HCT116 (cell line): ENCODE results near the gene GPATCH8. TPM values are rescaled to one million over a fixed set of nuclear protein-coding genes. Genes with fewer than 3 reads are reported as not detected.

ENCODE experiments used
- ATAC-seq: fragments of 200-7000 bp; cut with Tn5 transposase; 2 replicates; pipeline ENCODE4 v1.9.1; 2020; ENCODE audit warnings: mild to moderate bottlenecking, moderate library complexity
- BruUV-seq: library from RNA; stranded (reverse); fragments of 400-500 nt; replicated peaks from 2 replicates; lab custom pipeline; 2021; lab: Mats Ljungman, UMichigan
- CTCF ChIA-PET: fragments of 300-600 bp; sonication (Branson Sonifier 250); formaldehyde crosslinking; loops from one replicate; lab custom pipeline; 2021; ENCODE audit warnings: antibody characterized with exemption; lab: Charles Lee
- POLR2A ChIA-PET: fragments of 300-600, 350-600 bp; sonication (Branson Sonifier 250); formaldehyde crosslinking; loops from one replicate; lab custom pipeline; 2021; ENCODE audit warnings: antibody characterized with exemption; lab: Charles Lee
- RAD21 ChIA-PET, 2 experiments: fragments of 300-600 bp; sonication (Branson Sonifier 250); formaldehyde crosslinking; loops; one replicate each; lab custom pipeline; 2023; ENCODE audit warnings: low total read pairs in 2 of 2; ENCODE audit not compliant: uncharacterized antibody in 2 of 2, unreplicated experiment in 2 of 2, low non-redundant PET in 1 of 2; lab: Charles Lee
- DNase-seq: peaks from one replicate; pipeline ENCODE4 v3.0.0-alpha.2; 2010; ENCODE audit warnings: low read depth, low spot score
- H2AFZ ChIP-seq: fragments of 200-600 bp; shearing (Covaris generic), sonication (generic); 2 replicates; pipeline ENCODE4 v1.6.1; 2017; ENCODE audit warnings: low read depth, mixed run types, mixed read lengths, antibody characterized with exemption, low read length; ENCODE audit not compliant: poor library complexity, severe bottlenecking
- H3K27ac ChIP-seq: 2 replicates; pipeline ENCODE4 v1.5.1; 2012; ENCODE audit warnings: low read depth, low read length
- H3K27me3 ChIP-seq: fragments of 200-600 bp; sonication (generic); 2 replicates; pipeline ENCODE4 v1.6.1; 2016; ENCODE audit warnings: mixed run types, low read length, mixed read lengths; ENCODE audit not compliant: insufficient read depth
- H3K36me3 ChIP-seq, 2 experiments: fragments of 200-500 bp in 1 of 2; fragments of 200-600 bp in 1 of 2; sonication (Bioruptor generic) in 1 of 2; sonication (generic) in 1 of 2; 2 replicates each; pipeline versions ENCODE4 v1.5.1 to v1.6.1; 2014 to 2016; ENCODE audit warnings: low read length in 2 of 2, inconsistent platforms in 1 of 2, mixed read lengths in 1 of 2, mixed run types in 1 of 2; ENCODE audit not compliant: insufficient read depth in 2 of 2, control insufficient read depth in 1 of 2
- H3K4me1 ChIP-seq, 2 experiments: fragments of 200-600 bp in 1 of 2; sonication (generic) in 1 of 2; 2 replicates each; pipeline versions ENCODE4 v1.5.1 to v1.6.1; 2012 to 2017; ENCODE audit warnings: low read length in 2 of 2, inconsistent platforms in 1 of 2, mild to moderate bottlenecking in 1 of 2, mixed read lengths in 1 of 2, mixed run types in 1 of 2, moderate library complexity in 1 of 2; ENCODE audit not compliant: insufficient read depth in 2 of 2, control insufficient read depth in 1 of 2
- H3K4me2 ChIP-seq: fragments of 200-600 bp; sonication (generic); 2 replicates; pipeline ENCODE4 v1.6.1; 2017; ENCODE audit warnings: mixed run types, low read length, mixed read lengths
- H3K4me3 ChIP-seq, 2 experiments: fragments of 200-600 bp in 1 of 2; sonication (generic) in 1 of 2; replicated peaks in 1 of 2; 2 replicates each; pipeline ENCODE4 v1.5.1; 2011 to 2016; ENCODE audit warnings: low read length in 2 of 2, control low read depth in 1 of 2, low read depth in 1 of 2, mild to moderate bottlenecking in 1 of 2, mixed read lengths in 1 of 2, mixed run types in 1 of 2
- H3K79me2 ChIP-seq: fragments of 200-600 bp; sonication (generic); 2 replicates; pipeline ENCODE4 v1.6.1; 2017; ENCODE audit warnings: mild to moderate bottlenecking, mixed run types, low read length, moderate library complexity, mixed read lengths; ENCODE audit not compliant: insufficient read depth
- H3K9ac ChIP-seq: fragments of 200-600 bp; sonication (generic); 2 replicates; pipeline ENCODE4 v1.6.1; 2016; ENCODE audit warnings: low read length, mixed read lengths
- H3K9me2 ChIP-seq: fragments of 200-600 bp; sonication (generic), shearing (Covaris generic); 2 replicates; pipeline ENCODE4 v1.6.1; 2017; ENCODE audit warnings: mixed run types, mild to moderate bottlenecking, moderate library complexity; ENCODE audit not compliant: insufficient read depth
- H3K9me3 ChIP-seq, 2 experiments: fragments of 200-500 bp in 1 of 2; fragments of 200-600 bp in 1 of 2; sonication (Bioruptor generic) in 1 of 2; sonication (generic) in 1 of 2; 2 replicates each; pipeline ENCODE4 v1.6.1; 2014 to 2017; ENCODE audit warnings: low read length in 2 of 2, mixed read lengths in 2 of 2, inconsistent platforms in 1 of 2, low read depth in 1 of 2, mild to moderate bottlenecking in 1 of 2, mixed run types in 1 of 2, moderate library complexity in 1 of 2; ENCODE audit not compliant: control insufficient read depth in 1 of 2, insufficient read depth in 1 of 2
- H4K20me1 ChIP-seq: fragments of 200-600 bp; sonication (generic), shearing (Covaris generic); 2 replicates; pipeline ENCODE4 v1.6.1; 2017; ENCODE audit warnings: mixed run types, mild to moderate bottlenecking, moderate library complexity; ENCODE audit not compliant: insufficient read depth
- CTCF ChIP-seq, 3 experiments: fragments of 200-600 bp in 1 of 3; sonication (generic) in 1 of 3; IDR thresholded peaks in 2 of 3; conservative IDR thresholded peaks in 1 of 3; 2 replicates each; pipeline ENCODE4 v1.5.1; 2012 to 2017; ENCODE audit warnings: low read depth in 2 of 3, low read length in 2 of 3, antibody characterized with exemption in 1 of 3, borderline replicate concordance in 1 of 3, control low read depth in 1 of 3, mild to moderate bottlenecking in 1 of 3, mixed read lengths in 1 of 3, mixed run types in 1 of 3, moderate library complexity in 1 of 3; ENCODE audit not compliant: insufficient read depth in 1 of 3
- EGR1 ChIP-seq: IDR thresholded peaks from 2 replicates; pipeline ENCODE4 v1.6.1; 2012; ENCODE audit warnings: low read depth
- FOSL1 ChIP-seq: IDR thresholded peaks from 2 replicates; pipeline ENCODE4 v1.6.1; 2012; ENCODE audit warnings: low read depth
- JUND ChIP-seq: IDR thresholded peaks from 2 replicates; pipeline ENCODE4 v1.6.1; 2012
- RAD21 ChIP-seq: IDR thresholded peaks from 2 replicates; pipeline ENCODE4 v1.6.1; 2012; ENCODE audit warnings: low read depth, mild to moderate bottlenecking
- SIN3A ChIP-seq: IDR thresholded peaks from 2 replicates; pipeline ENCODE4 v1.6.1; 2012; ENCODE audit warnings: low read depth
- SP1 ChIP-seq: IDR thresholded peaks from 2 replicates; pipeline ENCODE4 v1.6.1; 2012; ENCODE audit warnings: low read depth
- SRF ChIP-seq: IDR thresholded peaks from 2 replicates; pipeline ENCODE4 v1.6.1; 2012; ENCODE audit warnings: low read depth
- TCF7L2 ChIP-seq: IDR thresholded peaks from 2 replicates; pipeline ENCODE4 v1.7.0; 2011; ENCODE audit warnings: borderline replicate concordance, inconsistent platforms; ENCODE audit not compliant: insufficient read depth, insufficient read length; ENCODE audit errors: extremely low read depth
- YY1 ChIP-seq: IDR thresholded peaks from 2 replicates; pipeline ENCODE4 v1.6.1; 2011; ENCODE audit warnings: low read length, low read depth, moderate library complexity, mild to moderate bottlenecking; ENCODE audit not compliant: insufficient replicate concordance; ENCODE audit errors: extremely low read depth
- ZFX ChIP-seq: fragments of 450-650 bp; IDR thresholded peaks from 2 replicates; pipeline ENCODE4 v1.6.1; 2017
- ZNF274 ChIP-seq: fragments of 200-500 bp; sonication (Bioruptor generic); IDR thresholded peaks from 2 replicates; pipeline ENCODE4 v1.6.1; 2014; ENCODE audit warnings: mild to moderate bottlenecking, low read depth, low read length, inconsistent platforms
- intact Hi-C: fragments of 100-400 bp; cut with micrococcal nuclease; formaldehyde crosslinking; loops from 2 replicates; pipeline ENCODE4 v1.10.0; 2022
- total RNA-seq: library from RNA; stranded (reverse); gene quantifications from one replicate; pipeline ENCODE4 v1.2.1, GENCODE V29; 2021; ENCODE audit not compliant: unreplicated experiment
- TF ChIP-seq, protein P1 (sequence below): IDR thresholded peaks from 2 replicates; pipeline ENCODE4 v1.6.1; 2011; ENCODE audit warnings: mild to moderate bottlenecking, low read length, moderate library complexity; ENCODE audit not compliant: insufficient replicate concordance; ENCODE audit errors: extremely low read depth
- TF ChIP-seq, protein P2 (sequence below): IDR thresholded peaks from 2 replicates; pipeline ENCODE4 v1.6.1; 2012

Gene GPATCH8
- total RNA-seq, 1 experiment from 2014 or later = 28.7 TPM

GRCh38 chr17:44444735-44445105 is 58.5 kb downstream of the GPATCH8 start:
- TF ChIP-seq RAD21 = no peak
- no peak for TF ChIP-seq SP1
- TF ChIP-seq TCF7L2 = no peak
- no peak for TF ChIP-seq FOSL1
- no peak for TF ChIP-seq EGR1
- TF ChIP-seq, protein P1, sequence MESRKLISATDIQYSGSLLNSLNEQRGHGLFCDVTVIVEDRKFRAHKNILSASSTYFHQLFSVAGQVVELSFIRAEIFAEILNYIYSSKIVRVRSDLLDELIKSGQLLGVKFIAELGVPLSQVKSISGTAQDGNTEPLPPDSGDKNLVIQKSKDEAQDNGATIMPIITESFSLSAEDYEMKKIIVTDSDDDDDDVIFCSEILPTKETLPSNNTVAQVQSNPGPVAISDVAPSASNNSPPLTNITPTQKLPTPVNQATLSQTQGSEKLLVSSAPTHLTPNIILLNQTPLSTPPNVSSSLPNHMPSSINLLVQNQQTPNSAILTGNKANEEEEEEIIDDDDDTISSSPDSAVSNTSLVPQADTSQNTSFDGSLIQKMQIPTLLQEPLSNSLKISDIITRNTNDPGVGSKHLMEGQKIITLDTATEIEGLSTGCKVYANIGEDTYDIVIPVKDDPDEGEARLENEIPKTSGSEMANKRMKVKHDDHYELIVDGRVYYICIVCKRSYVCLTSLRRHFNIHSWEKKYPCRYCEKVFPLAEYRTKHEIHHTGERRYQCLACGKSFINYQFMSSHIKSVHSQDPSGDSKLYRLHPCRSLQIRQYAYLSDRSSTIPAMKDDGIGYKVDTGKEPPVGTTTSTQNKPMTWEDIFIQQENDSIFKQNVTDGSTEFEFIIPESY = no peak
- no peak for TF ChIP-seq JUND
- no peak for TF ChIP-seq SRF
- TF ChIP-seq, protein P2, sequence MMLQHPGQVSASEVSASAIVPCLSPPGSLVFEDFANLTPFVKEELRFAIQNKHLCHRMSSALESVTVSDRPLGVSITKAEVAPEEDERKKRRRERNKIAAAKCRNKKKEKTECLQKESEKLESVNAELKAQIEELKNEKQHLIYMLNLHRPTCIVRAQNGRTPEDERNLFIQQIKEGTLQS = no peak
- TF ChIP-seq ZFX = no peak
- TF ChIP-seq YY1 = no peak
- TF ChIP-seq CTCF (IDR thresholded peaks at IDR 0.05 in 2 of 3, conservative IDR thresholded peaks at IDR 0.05 in 1 of 3; ENCODE audit: borderline replicate concordance in 1 of 3, insufficient read depth in 1 of 3, low read depth in 2 of 3, low read length in 2 of 3) = no peak
- TF ChIP-seq ZNF274 = no peak
- TF ChIP-seq SIN3A = no peak
- no peaks in the 10 kb centered on the region for H3K9me3 ChIP-seq
- H3K4me2 ChIP-seq = no peak overlapping the region
- no peak overlapping the region for H3K27ac ChIP-seq
- H3K4me3 ChIP-seq = no peak overlapping the region
- H4K20me1 ChIP-seq = no peaks in the 10 kb centered on the region; the same call in 1 of the 2 replicates
- no peaks in the 10 kb centered on the region for H3K27me3 ChIP-seq
- H3K79me2 ChIP-seq = peaks cover 58% of the 10 kb centered on the region
- CTCF ChIA-PET = interaction anchor here (3.2 kb wide), 1 partner anchor 79 kb away, joined by 20 read pairs; no protein-coding TSS in a partner anchor
- no TSS peak for BruUV-seq
- no peak overlapping the region for H3K9ac ChIP-seq
- peaks cover 10 to 21% of the 10 kb centered on the region in 2 experiments for H3K4me1 ChIP-seq
- H2AFZ ChIP-seq = no peak overlapping the region
- DNase-seq = no peak
- POLR2A ChIA-PET = no interaction called here
- no peak for ATAC-seq
- no peaks in the 10 kb centered on the region for H3K9me2 ChIP-seq
- RAD21 ChIA-PET = no interaction called here
- no peaks in the 10 kb centered on the region for H3K36me3 ChIP-seq
- intact Hi-C loops = loop anchor here (5.0 kb wide), 1 partner anchor 78 kb away; no protein-coding TSS in a partner anchor
